Measurements from ENCODE around the gene AGL.

Gene AGL

DNA sequence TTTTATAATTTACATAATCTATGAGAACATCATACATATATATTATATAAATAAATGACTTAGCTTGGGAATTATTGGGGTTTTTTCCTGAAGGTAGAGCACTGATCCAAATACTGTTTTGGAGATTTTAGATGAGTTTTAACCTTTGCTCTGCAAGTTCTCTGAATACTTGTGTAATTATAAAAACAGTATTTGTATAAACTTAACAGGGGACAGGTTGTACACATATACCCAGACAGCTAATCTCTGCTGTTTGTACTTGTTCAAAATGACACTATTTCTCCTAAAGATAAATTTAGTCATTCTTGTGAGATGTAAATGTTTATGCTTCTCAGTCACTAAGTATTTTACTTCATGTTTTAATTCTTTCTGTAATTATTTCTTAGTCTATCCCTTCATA, 8.7 kb downstream of the AGL start:
- peaks cover 33% of the 10 kb centered on the region for H3K36me3 ChIP-seq (ENCODE audit: control insufficient read depth, low read length)
- no peak overlapping the region for H3K4me3 ChIP-seq (ENCODE audit: low read length)
- no peaks in the 10 kb centered on the region for H3K4me1 ChIP-seq (ENCODE audit: control insufficient read depth, low read length)
- H4K20me1 ChIP-seq (ENCODE audit: control insufficient read depth, insufficient read depth, low read depth, low read length), result no peaks in the 10 kb centered on the region; the same call in 1 of the 2 replicates
- H3K27ac ChIP-seq (ENCODE audit: low read depth, low read length), result no peak overlapping the region
- H3K9me3 ChIP-seq (ENCODE audit: control insufficient read depth, insufficient read depth, low read length), result no peaks in the 10 kb centered on the region
- no peaks in the 10 kb centered on the region for H3K9me2 ChIP-seq (replicated peaks; ENCODE audit: control insufficient read depth, low read length)
- no peaks in the 10 kb centered on the region for H3K79me2 ChIP-seq (ENCODE audit: control insufficient read depth, low read length)
- no peak for TF ChIP-seq EZH2phosphoT487 (IDR thresholded peaks at IDR 0.05; ENCODE audit: borderline replicate concordance, low read length)
- TF ChIP-seq, protein P1, sequence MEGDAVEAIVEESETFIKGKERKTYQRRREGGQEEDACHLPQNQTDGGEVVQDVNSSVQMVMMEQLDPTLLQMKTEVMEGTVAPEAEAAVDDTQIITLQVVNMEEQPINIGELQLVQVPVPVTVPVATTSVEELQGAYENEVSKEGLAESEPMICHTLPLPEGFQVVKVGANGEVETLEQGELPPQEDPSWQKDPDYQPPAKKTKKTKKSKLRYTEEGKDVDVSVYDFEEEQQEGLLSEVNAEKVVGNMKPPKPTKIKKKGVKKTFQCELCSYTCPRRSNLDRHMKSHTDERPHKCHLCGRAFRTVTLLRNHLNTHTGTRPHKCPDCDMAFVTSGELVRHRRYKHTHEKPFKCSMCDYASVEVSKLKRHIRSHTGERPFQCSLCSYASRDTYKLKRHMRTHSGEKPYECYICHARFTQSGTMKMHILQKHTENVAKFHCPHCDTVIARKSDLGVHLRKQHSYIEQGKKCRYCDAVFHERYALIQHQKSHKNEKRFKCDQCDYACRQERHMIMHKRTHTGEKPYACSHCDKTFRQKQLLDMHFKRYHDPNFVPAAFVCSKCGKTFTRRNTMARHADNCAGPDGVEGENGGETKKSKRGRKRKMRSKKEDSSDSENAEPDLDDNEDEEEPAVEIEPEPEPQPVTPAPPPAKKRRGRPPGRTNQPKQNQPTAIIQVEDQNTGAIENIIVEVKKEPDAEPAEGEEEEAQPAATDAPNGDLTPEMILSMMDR (IDR thresholded peaks at IDR 0.05; ENCODE audit: low read depth, low read length, poor library complexity, severe bottlenecking), result no peak
- no peaks in the 10 kb centered on the region for H3K27me3 ChIP-seq (ENCODE audit: control insufficient read depth, low read length)
- no peak overlapping the region for H3K4me2 ChIP-seq (ENCODE audit: low read length)
- H3F3A ChIP-seq (ENCODE audit: control insufficient read depth, insufficient read depth), result no peaks in the 10 kb centered on the region

DNA sequence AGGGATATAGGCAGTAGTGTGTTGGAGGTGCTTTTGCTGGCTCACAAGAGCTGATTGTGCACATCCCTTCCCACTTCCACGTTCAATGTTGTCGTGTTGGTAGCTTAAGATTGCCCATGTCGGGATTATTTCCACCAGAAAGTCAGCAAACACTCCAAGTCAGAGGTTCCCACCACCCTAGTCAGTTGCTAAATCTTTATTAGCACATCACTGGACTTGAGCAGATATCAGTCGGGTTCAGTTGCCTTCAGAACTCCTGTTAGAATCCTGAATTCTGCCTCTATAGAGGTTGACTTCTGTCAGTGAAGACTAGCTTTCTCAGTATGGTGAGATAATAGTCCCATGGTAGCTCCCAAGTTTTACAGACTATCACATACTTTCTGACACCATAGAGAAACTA, 10.5 kb downstream of the AGL start:
- Histone ChIP-seq H3K4me3 (ENCODE audit: low read length) (no peak overlapping the region), H3K27ac (ENCODE audit: low read depth, low read length) (no peak overlapping the region), H3K79me2 (ENCODE audit: control insufficient read depth, low read length) (no peaks in the 10 kb centered on the region), H4K20me1 (ENCODE audit: control insufficient read depth, insufficient read depth, low read depth, low read length) (no peaks in the 10 kb centered on the region; the same call in 1 of the 2 replicates), H3K4me2 (ENCODE audit: low read length) (no peak overlapping the region), H3K36me3 (ENCODE audit: control insufficient read depth, low read length) (peaks cover 36% of the 10 kb centered on the region), H3K27me3 (ENCODE audit: control insufficient read depth, low read length) (no peaks in the 10 kb centered on the region), H3K4me1 (ENCODE audit: control insufficient read depth, low read length) (no peaks in the 10 kb centered on the region), H3K9me2 (replicated peaks; ENCODE audit: control insufficient read depth, low read length) (no peaks in the 10 kb centered on the region), H3F3A (ENCODE audit: control insufficient read depth, insufficient read depth) (no peaks in the 10 kb centered on the region), H3K9me3 (ENCODE audit: control insufficient read depth, insufficient read depth, low read length) (no peaks in the 10 kb centered on the region)
- no peak for TF ChIP-seq EZH2phosphoT487 (IDR thresholded peaks at IDR 0.05; ENCODE audit: borderline replicate concordance, low read length)
- TF ChIP-seq, protein P1 (IDR thresholded peaks at IDR 0.05; ENCODE audit: low read depth, low read length, poor library complexity, severe bottlenecking), result no peak

DNA sequence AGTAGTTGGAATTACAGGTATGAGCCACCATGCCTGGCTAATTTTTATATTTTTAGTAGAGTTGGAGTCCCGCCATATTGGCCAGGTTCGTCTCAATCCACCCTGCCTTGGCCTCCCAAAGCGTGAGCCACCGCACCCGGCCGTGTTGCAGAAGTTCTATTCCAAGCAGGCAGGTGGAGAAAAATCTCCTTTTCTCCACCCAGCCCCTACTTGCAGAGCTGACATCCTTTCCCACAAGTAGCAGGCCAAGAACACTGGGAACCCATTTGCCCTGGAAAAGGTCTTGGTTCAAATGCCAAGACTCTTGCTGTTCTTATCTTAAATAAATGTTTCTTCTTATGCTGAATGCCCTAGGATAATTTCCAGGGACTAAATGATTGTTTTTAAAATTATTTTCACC, 17.5 kb downstream of the AGL start:
- Histone ChIP-seq H3F3A (ENCODE audit: control insufficient read depth, insufficient read depth) (peaks cover 4% of the 10 kb centered on the region; the same call in 1 of the 2 replicates), H3K4me1 (ENCODE audit: control insufficient read depth, low read length) (no peaks in the 10 kb centered on the region), H3K9me2 (replicated peaks; ENCODE audit: control insufficient read depth, low read length) (no peaks in the 10 kb centered on the region), H3K27ac (ENCODE audit: low read depth, low read length) (no peak overlapping the region), H3K4me2 (ENCODE audit: low read length) (no peak overlapping the region), H3K36me3 (ENCODE audit: control insufficient read depth, low read length) (peaks cover 19% of the 10 kb centered on the region), H4K20me1 (ENCODE audit: control insufficient read depth, insufficient read depth, low read depth, low read length) (no peaks in the 10 kb centered on the region), H3K4me3 (ENCODE audit: low read length) (no peak overlapping the region), H3K9me3 (ENCODE audit: control insufficient read depth, insufficient read depth, low read length) (no peaks in the 10 kb centered on the region), H3K79me2 (ENCODE audit: control insufficient read depth, low read length) (no peaks in the 10 kb centered on the region), H3K27me3 (ENCODE audit: control insufficient read depth, low read length) (no peaks in the 10 kb centered on the region)
- no peak for TF ChIP-seq EZH2phosphoT487 (IDR thresholded peaks at IDR 0.05; ENCODE audit: borderline replicate concordance, low read length)
- TF ChIP-seq, protein P1 (IDR thresholded peaks at IDR 0.05; ENCODE audit: low read depth, low read length, poor library complexity, severe bottlenecking), result no peak
